HepG2 (cell line): Measurements from ENCODE around the gene SLC38A3. TPM values are rescaled to one million over a fixed set of nuclear protein-coding genes. Genes with fewer than 3 reads are reported as not detected.

Experiments used
- ERF ChIP-seq: IDR thresholded peaks from 2 replicates; pipeline ENCODE4 v1.6.1; 2018; ENCODE audit warnings: missing biosample characterization, missing genetic modification reagents
- HES4 ChIP-seq: sonication (generic); formaldehyde crosslinking; IDR thresholded peaks from 2 replicates; pipeline ENCODE4 v1.9.0; 2021; ENCODE audit warnings: mild to moderate bottlenecking, missing genetic modification reagents, borderline replicate concordance
- MEF2D ChIP-seq: sonication (generic); formaldehyde crosslinking; IDR thresholded peaks from 2 replicates; pipeline ENCODE4 v1.5.1; 2020; ENCODE audit warnings: mild to moderate bottlenecking, missing genetic modification reagents
- MXI1 ChIP-seq: IDR thresholded peaks from 3 replicates; pipeline ENCODE4 v1.6.1; 2012; ENCODE audit warnings: low read depth, low read length, inconsistent platforms, borderline replicate concordance
- NFE2L1 ChIP-seq: sonication (generic); formaldehyde crosslinking; IDR thresholded peaks from 2 replicates; pipeline ENCODE4 v1.4.0; 2020; ENCODE audit warnings: missing genetic modification reagents, mild to moderate bottlenecking, borderline replicate concordance
- POLR2G ChIP-seq: fragments of 200-400 bp; formaldehyde crosslinking; IDR thresholded peaks from 2 replicates; pipeline ENCODE4 v1.6.1; 2018; ENCODE audit warnings: mild to moderate bottlenecking, low read depth, low read length, moderate library complexity
- PRDM10 ChIP-seq: sonication (generic); formaldehyde crosslinking; IDR thresholded peaks from 2 replicates; pipeline ENCODE4 v1.4.0; 2020; ENCODE audit warnings: low read depth, missing genetic modification reagents
- RAD21 ChIP-seq: fragments of 450-650 bp; formaldehyde crosslinking; IDR thresholded peaks from 2 replicates; pipeline ENCODE4 v1.5.0; 2020; ENCODE audit warnings: mild to moderate bottlenecking
- SALL2 ChIP-seq: sonication (generic); formaldehyde crosslinking; IDR thresholded peaks from 2 replicates; pipeline ENCODE4 v1.8.1; 2023; ENCODE audit warnings: mild to moderate bottlenecking, missing genetic modification reagents, inconsistent platforms
- SAP130 ChIP-seq: IDR thresholded peaks from 2 replicates; pipeline ENCODE4 v1.6.1; 2016; ENCODE audit warnings: low read depth
- ZBTB43 ChIP-seq: sonication (generic); formaldehyde crosslinking; conservative IDR thresholded peaks from 2 replicates; pipeline ENCODE4 v1.4.0; 2020; ENCODE audit warnings: missing genetic modification reagents
- ZFY ChIP-seq: sonication (generic); formaldehyde crosslinking; IDR thresholded peaks from 2 replicates; pipeline ENCODE4 v1.4.0; 2020; ENCODE audit warnings: missing genetic modification reagents
- ZNF18 ChIP-seq: sonication (generic); formaldehyde crosslinking; IDR thresholded peaks from 2 replicates; pipeline ENCODE4 v1.8.0; 2022; ENCODE audit warnings: mild to moderate bottlenecking, missing genetic modification reagents; ENCODE audit not compliant: insufficient replicate concordance
- ZNF629 ChIP-seq: sonication (generic); formaldehyde crosslinking; conservative IDR thresholded peaks from 2 replicates; pipeline ENCODE4 v1.5.0; 2020; ENCODE audit warnings: missing genetic modification reagents
- ZNF746 ChIP-seq: sonication (generic); formaldehyde crosslinking; IDR thresholded peaks from 2 replicates; pipeline ENCODE4 v1.8.0; 2022; ENCODE audit warnings: mild to moderate bottlenecking, missing genetic modification reagents
- ZNF792 ChIP-seq: IDR thresholded peaks from 2 replicates; pipeline ENCODE4 v1.6.1; 2016
- polyA plus RNA-seq, 8 experiments: library from polyadenylated mRNA; depleted of rRNA in 3 of 8; stranded (reverse) in 7 of 8; unstranded in 1 of 8; fragments of >200 nt; fragmentation: Illumina TruSeq in 4 of 8; extraction: Trizol in 4 of 8; gene quantifications; 2 replicates each; pipeline versions ENCODE4 v1.2.1 to v1.2.3, GENCODE V29; 2011 to 2016; ENCODE audit warnings: low read depth in 4 of 8, missing spikeins in 1 of 8, mixed read lengths in 1 of 8; ENCODE audit not compliant: insufficient read depth in 1 of 8
- total RNA-seq, 5 experiments: library from RNA; depleted of rRNA; stranded (reverse); fragments of >200 nt; fragmentation: Illumina TruSeq; extraction: Trizol; gene quantifications; 2 replicates each; pipeline ENCODE4 v1.2.3, GENCODE V29; 2016; ENCODE audit warnings: low read depth in 1 of 5
- TF ChIP-seq, protein P1 (sequence below): sonication (generic); formaldehyde crosslinking; IDR thresholded peaks from 2 replicates; pipeline ENCODE4 v1.8.0; 2022; ENCODE audit warnings: mild to moderate bottlenecking, missing genetic modification reagents, moderate library complexity
- TF ChIP-seq, protein P2 (sequence below): sonication (generic); formaldehyde crosslinking; IDR thresholded peaks from 2 replicates; pipeline ENCODE4 v1.4.0; 2020; ENCODE audit warnings: missing genetic modification reagents, borderline replicate concordance

Gene SLC38A3
- total and polyA plus RNA-seq, 2 of the 13 experiments (the other 11 are each of a cell fraction or from before 2014, with no cell fraction given) = 29.8 to 164 TPM

- TF ChIP-seq ZNF18 (peak; percentile 12), ZNF746 (0 out of 2 replicates have a peak, but pooled peaks have one; percentile 45), MXI1 (peak; percentile 55; the same call in 1 of the 3 replicates), ZNF792 (no peak), RAD21 (CRISPR knock-in tag) (no peak), HES4 (CRISPR knock-in tag) (0 out of 2 replicates have a peak, but pooled peaks have one; percentile 25), ERF (CRISPR knock-in tag) (peak; percentile 22; the same call in 1 of the 2 replicates), SAP130 (CRISPR knock-in tag) (peak; percentile 49; the same call in 1 of the 2 replicates), SALL2 (CRISPR knock-in tag) (0 out of 2 replicates have a peak, but pooled peaks have one; percentile 61), MEF2D (0 out of 2 replicates have a peak, but pooled peaks have one; percentile 31), ZBTB43 (CRISPR knock-in tag) (0 out of 2 replicates have a peak, but pooled peaks have one; percentile 25), PRDM10 (CRISPR knock-in tag) (0 out of 2 replicates have a peak, but pooled peaks have one; percentile 13), ZFY (CRISPR knock-in tag) (peak; percentile 10; the same call in 1 of the 2 replicates), ZNF629 (CRISPR knock-in tag) (peak; percentile 23; the same call in 1 of the 2 replicates), NFE2L1 (CRISPR knock-in tag) (0 out of 2 replicates have a peak, but pooled peaks have one; percentile 16), POLR2G (peak; percentile 61; the same call in 1 of the 2 replicates)
- TF ChIP-seq, protein P1, sequence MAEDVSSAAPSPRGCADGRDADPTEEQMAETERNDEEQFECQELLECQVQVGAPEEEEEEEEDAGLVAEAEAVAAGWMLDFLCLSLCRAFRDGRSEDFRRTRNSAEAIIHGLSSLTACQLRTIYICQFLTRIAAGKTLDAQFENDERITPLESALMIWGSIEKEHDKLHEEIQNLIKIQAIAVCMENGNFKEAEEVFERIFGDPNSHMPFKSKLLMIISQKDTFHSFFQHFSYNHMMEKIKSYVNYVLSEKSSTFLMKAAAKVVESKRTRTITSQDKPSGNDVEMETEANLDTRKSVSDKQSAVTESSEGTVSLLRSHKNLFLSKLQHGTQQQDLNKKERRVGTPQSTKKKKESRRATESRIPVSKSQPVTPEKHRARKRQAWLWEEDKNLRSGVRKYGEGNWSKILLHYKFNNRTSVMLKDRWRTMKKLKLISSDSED (CRISPR knock-in tag) = no peak
- TF ChIP-seq, protein P2, sequence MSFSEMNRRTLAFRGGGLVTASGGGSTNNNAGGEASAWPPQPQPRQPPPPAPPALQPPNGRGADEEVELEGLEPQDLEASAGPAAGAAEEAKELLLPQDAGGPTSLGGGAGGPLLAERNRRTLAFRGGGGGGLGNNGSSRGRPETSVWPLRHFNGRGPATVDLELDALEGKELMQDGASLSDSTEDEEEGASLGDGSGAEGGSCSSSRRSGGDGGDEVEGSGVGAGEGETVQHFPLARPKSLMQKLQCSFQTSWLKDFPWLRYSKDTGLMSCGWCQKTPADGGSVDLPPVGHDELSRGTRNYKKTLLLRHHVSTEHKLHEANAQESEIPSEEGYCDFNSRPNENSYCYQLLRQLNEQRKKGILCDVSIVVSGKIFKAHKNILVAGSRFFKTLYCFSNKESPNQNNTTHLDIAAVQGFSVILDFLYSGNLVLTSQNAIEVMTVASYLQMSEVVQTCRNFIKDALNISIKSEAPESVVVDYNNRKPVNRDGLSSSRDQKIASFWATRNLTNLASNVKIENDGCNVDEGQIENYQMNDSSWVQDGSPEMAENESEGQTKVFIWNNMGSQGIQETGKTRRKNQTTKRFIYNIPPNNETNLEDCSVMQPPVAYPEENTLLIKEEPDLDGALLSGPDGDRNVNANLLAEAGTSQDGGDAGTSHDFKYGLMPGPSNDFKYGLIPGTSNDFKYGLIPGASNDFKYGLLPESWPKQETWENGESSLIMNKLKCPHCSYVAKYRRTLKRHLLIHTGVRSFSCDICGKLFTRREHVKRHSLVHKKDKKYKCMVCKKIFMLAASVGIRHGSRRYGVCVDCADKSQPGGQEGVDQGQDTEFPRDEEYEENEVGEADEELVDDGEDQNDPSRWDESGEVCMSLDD (CRISPR knock-in tag) = peak; percentile 11; the same call in 1 of the 2 replicates
Observed at GRCh38 chr3:50204804-50205412, at the start of gene SLC38A3 (continued).
